Cerebellar nuclear complex (tissue), 1 donor: ENCODE results near the gene SLC9A9.

Experiments used
- DNase-seq, 2 experiments: peaks; one replicate each; lab custom pipeline; 2025; lab: John Stamatoyannopoulos, UW

SLC9A9 gene

DNA sequence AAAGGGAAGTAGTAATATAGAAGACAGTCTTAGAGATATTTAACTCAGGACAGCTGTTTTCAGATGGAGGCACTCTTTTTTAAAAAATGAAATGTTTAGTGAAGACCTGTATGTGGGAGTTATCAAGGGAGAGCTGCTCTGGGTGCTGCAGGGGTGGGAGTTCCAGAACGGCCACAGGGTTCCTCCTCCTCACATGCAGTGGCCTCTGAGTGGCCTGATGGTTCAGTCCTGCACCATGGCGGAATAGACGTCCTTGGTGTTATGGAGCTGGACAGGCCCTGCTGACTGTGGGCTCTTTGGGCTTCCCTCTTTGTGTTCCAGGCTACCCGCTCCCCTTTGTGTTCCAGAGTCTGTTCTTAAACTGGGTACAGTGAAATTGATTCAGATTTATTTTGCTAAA is 602.6 kb downstream of the SLC9A9 start:
- no peak for DNase-seq

GRCh38 chr3:143244516-143245063 is 603.7 kb downstream of the SLC9A9 start:
- no peak for DNase-seq

DNA sequence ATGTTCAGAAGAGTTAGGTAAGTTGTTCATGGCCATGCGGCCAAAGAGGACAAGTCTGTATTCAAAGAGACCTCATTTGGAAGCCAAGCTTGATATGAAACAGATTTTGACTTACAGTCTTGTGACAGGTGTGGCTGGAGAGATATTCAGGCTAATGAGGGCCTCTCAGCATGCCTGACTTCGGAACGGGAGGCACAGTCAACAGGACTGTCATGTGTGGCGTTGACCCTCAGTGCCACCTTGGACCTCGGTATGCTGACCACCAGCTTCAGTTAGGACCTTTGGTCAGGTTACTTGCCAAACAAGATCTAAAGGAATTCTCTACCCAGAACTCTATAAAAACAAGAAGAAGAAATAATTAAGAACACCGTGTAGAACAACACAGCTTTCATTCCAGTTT is 604.6 kb downstream of the SLC9A9 start:
- DNase-seq, result no peak

DNA sequence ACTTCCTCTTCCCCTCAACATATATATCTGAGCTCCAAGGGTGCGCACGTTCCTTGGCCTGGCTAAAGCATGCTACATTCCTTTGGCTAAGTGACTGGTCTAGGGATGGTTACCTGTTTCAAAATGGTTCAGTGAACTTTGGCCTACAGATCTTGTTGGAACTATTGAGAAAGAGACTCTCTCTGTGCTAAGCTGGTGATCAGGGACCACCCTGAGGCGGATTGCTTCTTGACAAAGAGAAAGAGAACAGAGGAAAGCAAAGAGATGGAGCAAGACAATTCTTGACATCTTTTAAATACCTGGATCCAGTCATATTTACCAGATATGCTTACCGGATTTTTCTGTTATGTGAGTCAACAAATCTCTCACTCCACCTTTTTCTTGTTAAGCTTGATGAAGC is 605.6 kb downstream of the SLC9A9 start:
- no peak for DNase-seq

DNA sequence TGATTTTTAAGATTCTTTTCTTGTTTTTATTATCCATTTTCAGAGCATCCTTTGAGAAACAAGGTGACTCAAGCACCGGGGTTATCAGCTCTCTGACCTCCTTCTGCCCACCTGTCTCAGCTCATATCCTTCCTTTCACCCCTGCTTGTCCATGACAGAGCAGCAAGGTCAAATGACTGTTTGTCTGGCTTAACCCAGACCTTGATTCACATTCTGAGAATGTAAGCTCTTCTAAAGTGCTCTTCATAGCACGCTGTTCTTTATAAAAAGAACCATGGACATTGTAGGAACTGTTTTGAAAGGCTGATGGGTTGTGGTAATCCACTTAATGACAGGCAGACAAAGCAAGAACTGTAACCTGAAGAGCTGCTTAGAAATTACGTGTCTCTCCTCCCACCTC is 606.2 kb downstream of the SLC9A9 start:
- no peak for DNase-seq

GRCh38 chr3:143241481-143241951 is 606.8 kb downstream of the SLC9A9 start:
- no peak for DNase-seq

DNA sequence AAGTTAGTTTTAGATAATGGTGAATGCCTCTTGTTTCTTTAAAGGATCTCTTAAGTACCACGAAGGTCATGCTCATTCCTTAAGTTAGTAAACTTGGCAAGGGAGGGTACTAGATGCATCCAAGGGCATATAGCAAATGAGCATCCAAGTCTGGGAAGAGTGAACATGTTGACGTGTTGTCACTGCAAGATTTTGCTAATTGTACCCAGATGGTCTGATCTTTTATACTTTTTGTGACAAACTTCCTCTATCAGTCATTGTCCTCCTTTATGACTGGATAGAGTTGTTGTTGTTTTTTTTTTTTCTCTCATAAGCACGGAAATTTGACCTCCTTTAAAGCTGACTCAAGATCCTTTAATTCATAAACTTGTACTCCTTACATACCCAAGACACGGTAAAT is 607.4 kb downstream of the SLC9A9 start:
- no peak for DNase-seq

DNA sequence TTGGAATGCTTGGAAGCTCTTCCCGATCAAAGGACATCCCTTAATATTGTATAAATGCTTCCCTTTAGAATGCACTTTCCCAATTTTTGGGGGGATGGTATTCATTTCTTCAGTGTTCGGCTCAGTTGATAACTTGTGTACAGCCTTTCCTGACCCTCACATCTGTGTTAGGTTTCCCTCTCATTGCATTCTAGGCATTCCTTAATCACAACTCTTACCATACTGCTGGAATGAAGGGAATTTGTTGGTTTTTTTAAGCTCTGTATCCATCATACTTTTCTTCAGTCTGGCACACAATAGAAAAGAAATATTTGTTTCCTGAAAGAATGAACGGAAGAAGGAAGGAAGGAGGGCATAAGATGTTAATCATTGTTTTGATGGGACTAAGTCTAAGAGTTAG is 609.2 kb downstream of the SLC9A9 start:
- DNase-seq, result no peak

DNA sequence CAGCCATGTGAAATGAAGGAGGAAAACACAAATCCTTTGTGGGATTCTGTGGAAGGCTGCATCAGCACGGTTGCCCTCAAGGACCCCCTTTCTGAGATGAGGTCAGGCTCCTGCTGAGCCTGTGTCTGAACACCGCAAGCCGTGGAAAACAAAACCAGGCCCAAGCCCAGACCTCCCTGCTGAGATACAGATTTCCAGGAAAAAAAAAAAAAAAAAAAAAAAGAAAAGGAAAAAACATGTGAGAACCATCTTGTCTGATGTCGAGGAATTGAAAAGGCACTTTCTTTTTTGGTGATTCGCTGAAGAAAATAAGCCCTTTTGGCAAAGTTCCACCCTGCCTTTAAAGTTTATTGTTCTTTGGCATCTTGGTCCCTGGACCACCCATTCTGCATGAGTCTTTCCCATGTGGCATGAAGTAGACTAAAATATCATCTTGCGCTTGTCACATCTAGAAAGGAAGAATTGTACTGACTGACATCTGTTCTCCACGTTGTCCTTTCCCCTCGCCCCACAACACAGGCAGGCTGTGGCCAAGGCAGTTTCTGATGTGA is 611.1 kb downstream of the SLC9A9 start:
- no peak for DNase-seq

DNA sequence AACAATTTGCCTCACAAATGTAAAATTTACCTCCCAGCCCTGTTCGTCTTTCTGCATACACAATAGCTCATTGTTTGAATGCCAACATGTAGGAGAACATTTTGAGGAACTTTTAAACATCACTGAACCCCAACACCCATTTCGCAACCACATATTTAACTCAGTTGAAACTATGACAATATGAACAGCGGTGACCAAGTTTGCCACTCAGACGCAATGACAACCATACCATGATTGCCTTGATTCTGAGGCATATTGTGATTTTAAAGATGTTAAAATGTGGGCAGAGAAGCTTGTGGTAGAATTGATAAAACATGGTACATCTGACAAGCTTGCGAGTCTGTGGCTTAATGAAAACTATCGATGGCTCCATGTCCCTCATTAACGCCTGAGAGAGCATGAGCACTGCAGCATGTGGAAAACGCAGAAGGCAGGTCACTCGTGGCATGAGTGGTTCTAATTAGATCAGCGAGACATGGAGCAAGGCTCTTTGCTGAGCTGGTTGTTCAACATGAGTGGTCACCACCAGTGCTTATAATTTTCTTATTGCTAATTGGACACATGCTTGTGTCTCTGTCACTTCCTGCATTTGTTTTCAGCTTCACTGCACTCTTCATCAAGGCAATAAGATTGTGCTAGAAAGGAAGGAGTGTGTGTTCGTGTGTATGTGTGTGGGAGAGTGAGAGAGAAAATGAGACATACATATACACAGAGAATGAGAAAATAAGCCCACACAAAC is 611.9 kb downstream of the SLC9A9 start:
- no peak for DNase-seq

- DNase-seq, result no peak
Measured at GRCh38 chr3:143235614-143236204, 612.6 kb downstream of the SLC9A9 start.

DNA sequence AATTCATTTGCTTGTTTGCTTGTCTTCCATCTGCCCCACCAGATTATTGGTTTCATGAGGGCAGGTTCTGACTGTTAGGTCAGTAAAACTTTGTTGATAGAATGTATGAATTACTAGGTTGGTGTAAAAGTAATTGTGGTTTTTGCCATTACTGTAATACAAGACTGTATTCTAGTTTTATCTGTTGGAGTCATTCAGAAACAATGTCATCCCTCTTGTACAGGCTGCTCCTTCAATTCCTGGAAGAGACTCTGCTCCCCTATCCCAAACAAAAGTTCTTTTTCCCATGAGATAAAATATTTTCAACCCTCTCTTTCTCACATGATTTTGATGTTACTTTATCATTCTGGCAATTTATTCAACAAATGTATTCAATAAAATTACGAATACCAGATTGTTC is 613.7 kb downstream of the SLC9A9 start:
- DNase-seq, result no peak

DNA sequence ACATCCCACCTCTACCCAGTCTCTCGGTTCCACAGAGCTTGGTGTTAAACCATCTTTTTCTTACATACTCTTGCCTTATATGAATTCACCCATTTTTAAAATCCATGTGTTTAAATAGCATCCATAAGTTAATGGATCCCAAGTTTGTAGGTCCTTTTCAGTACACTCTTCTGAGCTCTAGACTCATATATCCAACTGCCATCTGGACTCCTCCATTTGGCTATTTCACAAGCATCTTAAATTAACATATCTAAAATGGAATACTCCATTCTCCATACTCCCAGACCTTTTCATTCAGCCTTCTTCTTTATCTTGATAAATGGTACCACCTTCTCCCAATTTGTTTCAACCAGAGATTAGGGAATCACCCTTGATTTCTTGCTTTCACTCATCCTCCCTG is 615.3 kb downstream of the SLC9A9 start:
- DNase-seq, result no peak

- DNase-seq, result no peak
Measured at GRCh38 chr3:143228405-143228804, 619.9 kb downstream of the SLC9A9 start.

- no peak for DNase-seq
Measured at GRCh38 chr3:143226678-143227291, 621.5 kb downstream of the SLC9A9 start.

DNA sequence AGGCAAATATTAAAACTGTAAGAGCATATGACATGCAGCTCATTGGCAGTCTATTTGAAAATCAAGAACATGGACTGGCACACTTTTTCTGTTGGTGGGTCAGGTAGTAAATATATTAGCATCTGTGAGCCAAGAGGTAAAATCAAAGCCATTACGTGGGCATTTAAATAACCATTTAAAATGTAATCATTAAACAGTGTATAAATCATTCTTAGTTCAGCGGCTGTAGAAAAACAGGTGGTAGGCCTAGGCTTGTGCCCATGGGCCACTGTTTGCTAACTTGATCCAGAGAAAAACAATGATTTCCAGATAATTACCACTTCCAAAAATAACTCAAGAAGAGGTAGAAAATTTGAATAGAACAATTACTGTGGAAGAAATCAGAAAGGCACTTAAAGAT is 623.6 kb downstream of the SLC9A9 start:
- no peak for DNase-seq

DNA sequence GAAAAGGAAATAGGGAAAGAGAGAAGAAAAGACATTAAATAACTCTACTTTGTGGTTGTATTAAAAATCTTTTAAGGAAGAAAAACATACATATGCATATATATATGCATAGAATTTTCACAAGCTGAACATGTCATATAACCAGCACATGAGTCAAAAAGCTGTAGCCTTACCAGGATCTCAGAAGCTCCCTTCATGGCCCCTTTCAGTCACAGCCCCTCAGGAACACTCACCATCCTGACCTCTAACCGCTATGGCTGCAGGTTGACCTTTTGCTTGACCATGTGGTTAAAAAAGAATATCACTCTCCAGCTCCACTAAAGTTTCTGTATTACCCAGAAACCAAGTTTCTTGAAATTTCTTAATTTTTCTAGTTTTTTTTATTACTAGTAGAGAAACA is 625.3 kb downstream of the SLC9A9 start:
- DNase-seq, result no peak

DNA sequence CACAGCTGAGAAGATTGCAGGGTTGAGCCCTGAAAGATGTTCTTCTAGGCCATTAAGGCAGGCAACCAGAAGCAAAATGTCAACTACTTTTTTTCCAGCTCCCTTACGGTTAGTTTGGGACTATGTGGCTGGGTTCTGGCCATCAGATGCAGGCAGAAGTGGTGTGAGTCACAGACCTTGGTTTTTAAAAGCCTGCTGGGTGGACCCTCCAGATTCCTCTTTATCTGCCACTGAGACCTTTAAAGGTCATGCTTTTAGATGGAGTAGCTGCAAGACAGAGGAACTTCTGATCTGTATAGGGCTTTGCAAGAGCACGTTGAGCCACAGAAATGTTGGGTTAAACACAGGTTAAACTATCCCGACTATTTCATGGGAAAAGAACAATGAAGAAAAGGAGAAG is 625.8 kb downstream of the SLC9A9 start:
- DNase-seq, result no peak

DNA sequence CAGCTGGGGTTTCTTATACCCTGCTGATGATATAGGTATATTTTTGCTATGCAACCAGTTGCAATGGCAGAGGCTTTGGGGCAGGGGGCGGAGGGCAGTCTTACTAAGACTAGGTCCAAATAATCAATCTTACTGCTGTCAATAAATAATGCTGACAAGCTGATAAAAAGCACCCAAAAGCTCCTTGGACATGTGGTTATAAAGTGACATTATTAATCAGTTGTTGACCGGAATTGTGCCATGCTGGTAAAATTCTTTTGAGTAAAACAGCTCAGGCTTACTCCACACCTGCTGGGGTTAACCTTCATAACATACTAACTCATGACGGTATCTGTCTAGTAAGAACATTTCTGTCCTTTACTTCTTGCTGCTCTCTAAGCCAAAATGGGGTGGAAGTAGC is 626.8 kb downstream of the SLC9A9 start:
- DNase-seq, result no peak

- no peak for DNase-seq
Measured at GRCh38 chr3:143220741-143221140, 627.5 kb downstream of the SLC9A9 start.

GRCh38 chr3:143218166-143218835 is 630.0 kb downstream of the SLC9A9 start:
- DNase-seq, result no peak

DNA sequence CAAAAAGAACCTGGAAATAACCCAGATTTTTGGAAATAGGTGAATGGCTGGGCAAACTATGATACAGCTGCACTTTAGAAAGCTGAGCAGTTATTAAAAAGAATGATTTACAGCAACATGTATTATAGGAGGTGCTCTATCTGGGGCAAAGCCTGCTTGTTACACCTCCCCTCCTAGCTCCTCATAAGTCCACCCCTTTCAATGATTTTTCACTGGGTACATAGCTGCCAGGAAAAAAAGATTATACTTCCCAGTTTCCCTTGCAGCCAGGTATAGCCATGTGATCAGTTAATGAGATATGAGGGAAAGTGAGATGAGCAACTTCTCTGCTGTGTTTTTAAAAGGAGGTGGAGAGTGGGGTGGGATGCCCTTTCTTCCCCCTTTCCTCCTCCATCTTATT is 631.0 kb downstream of the SLC9A9 start:
- DNase-seq, result no peak
